HepG2 (cell line): ENCODE measurements around the gene SH2D7. TPM values are rescaled to one million over a fixed set of nuclear protein-coding genes. Genes with fewer than 3 reads are reported as not detected.

Source experiments
- AHDC1 ChIP-seq: sonication (generic); formaldehyde crosslinking; IDR thresholded peaks from 2 replicates; pipeline ENCODE4 v1.5.1; 2020; ENCODE audit warnings: mild to moderate bottlenecking, missing genetic modification reagents, borderline replicate concordance
- ARNT ChIP-seq: fragments of 450-650 bp; IDR thresholded peaks from 2 replicates; pipeline ENCODE4 v1.6.1; 2017
- BHLHE40 ChIP-seq: IDR thresholded peaks from 2 replicates; pipeline ENCODE4 v1.6.1; 2011; ENCODE audit warnings: low read length, improper control_type of control experiment
- CEBPB ChIP-seq: IDR thresholded peaks from 2 replicates; pipeline ENCODE4 v1.6.1; 2011; ENCODE audit warnings: low read depth, low read length, improper control_type of control experiment, borderline replicate concordance
- KLF12 ChIP-seq: sonication (generic); formaldehyde crosslinking; IDR thresholded peaks from 2 replicates; pipeline ENCODE4 v1.4.0; 2020; ENCODE audit warnings: missing genetic modification reagents, borderline replicate concordance
- MAX ChIP-seq: IDR thresholded peaks from 2 replicates; pipeline ENCODE4 v1.6.1; 2012; ENCODE audit warnings: inconsistent platforms
- MLXIP ChIP-seq: sonication (generic); formaldehyde crosslinking; IDR thresholded peaks from 2 replicates; pipeline ENCODE4 v1.9.0; 2021; ENCODE audit warnings: missing genetic modification reagents, borderline replicate concordance
- NKX3-1 ChIP-seq: sonication (generic); formaldehyde crosslinking; IDR thresholded peaks from 2 replicates; pipeline ENCODE4 v1.5.0; 2020; ENCODE audit warnings: missing genetic modification reagents
- PREB ChIP-seq: sonication (generic); formaldehyde crosslinking; IDR thresholded peaks from 2 replicates; pipeline ENCODE4 v1.4.0; 2020; ENCODE audit warnings: missing genetic modification reagents
- TAF15 ChIP-seq: fragments of 200-400 bp; formaldehyde crosslinking; IDR thresholded peaks from one replicate; pipeline ENCODE4 v1.6.1; 2018; ENCODE audit warnings: mild to moderate bottlenecking, low read depth, low read length; ENCODE audit not compliant: poor library complexity, severe bottlenecking
- THAP9 ChIP-seq: sonication (generic); formaldehyde crosslinking; IDR thresholded peaks from 2 replicates; pipeline ENCODE4; 2020; ENCODE audit warnings: missing genetic modification reagents, mild to moderate bottlenecking, borderline replicate concordance
- ZKSCAN5 ChIP-seq: sonication (generic); formaldehyde crosslinking; IDR thresholded peaks from 2 replicates; pipeline ENCODE4 v1.5.1; 2020; ENCODE audit warnings: mild to moderate bottlenecking, missing genetic modification reagents
- ZMAT3 ChIP-seq: sonication (generic); formaldehyde crosslinking; conservative IDR thresholded peaks from 2 replicates; pipeline ENCODE4 v1.7.0; 2021; ENCODE audit warnings: missing genetic modification reagents
- ZSCAN5A ChIP-seq: sonication (generic); formaldehyde crosslinking; IDR thresholded peaks from 2 replicates; pipeline ENCODE4 v1.8.0; 2022; ENCODE audit warnings: mild to moderate bottlenecking, missing genetic modification reagents, borderline replicate concordance
- polyA plus RNA-seq, 8 experiments: library from polyadenylated mRNA; depleted of rRNA in 3 of 8; stranded (reverse) in 7 of 8; unstranded in 1 of 8; fragments of >200 nt; fragmentation: Illumina TruSeq in 4 of 8; extraction: Trizol in 4 of 8; gene quantifications; 2 replicates each; pipeline versions ENCODE4 v1.2.1 to v1.2.3, GENCODE V29; 2011 to 2016; ENCODE audit warnings: low read depth in 4 of 8, missing spikeins in 1 of 8, mixed read lengths in 1 of 8; ENCODE audit not compliant: insufficient read depth in 1 of 8
- total RNA-seq, 5 experiments: library from RNA; depleted of rRNA; stranded (reverse); fragments of >200 nt; fragmentation: Illumina TruSeq; extraction: Trizol; gene quantifications; 2 replicates each; pipeline ENCODE4 v1.2.3, GENCODE V29; 2016; ENCODE audit warnings: low read depth in 1 of 5

SH2D7 gene
- total and polyA plus RNA-seq, 2 of the 13 experiments (the other 11 are each of a cell fraction or from before 2014, with no cell fraction given), result not detected

- TF ChIP-seq PREB, result no peak
- TF ChIP-seq AHDC1 (CRISPR knock-in tag), result peak; percentile 85; the same call in 1 of the 2 replicates
- peak; percentile 53; the same call in 1 of the 2 replicates for TF ChIP-seq ZMAT3
- TF ChIP-seq NKX3-1 (CRISPR knock-in tag), result 0 out of 2 replicates have a peak, but pooled peaks have one; percentile 48
- TF ChIP-seq TAF15, result no peak
- peak; percentile 100 for TF ChIP-seq CEBPB
- TF ChIP-seq KLF12 (CRISPR knock-in tag), result no peak
- peak; percentile 99 for TF ChIP-seq MLXIP (CRISPR knock-in tag)
- TF ChIP-seq ZSCAN5A (CRISPR knock-in tag), result peak; percentile 81; the same call in 1 of the 2 replicates
- no peak for TF ChIP-seq THAP9
- peak; percentile 95 for TF ChIP-seq MAX
- TF ChIP-seq BHLHE40, result peak; percentile 70
- TF ChIP-seq ARNT, result no peak
- TF ChIP-seq ZKSCAN5 (CRISPR knock-in tag), result no peak
These were observed 27.0 kb upstream of the SH2D7 start (continued) for GRCh38 chr15:78065284-78065872.
